Measurements from ENCODE around the gene PCBP3.

PCBP3 gene

GRCh38 chr21:45629046-45629981 is 14.2 kb upstream of the PCBP3 start:
- no peak for DNase-seq (ENCODE audit: low read depth)
- TF ChIP-seq CTCF (IDR thresholded peaks at IDR 0.05; ENCODE audit: low read depth, low read length) (no peak), POLR2A (IDR thresholded peaks at IDR 0.05; ENCODE audit: extremely low read depth, insufficient read length) (no peak), MYC (IDR thresholded peaks at IDR 0.05; ENCODE audit: low read depth, low read length) (no peak), MAX (IDR thresholded peaks at IDR 0.05; ENCODE audit: low read depth, low read length) (no peak)
- H3K4me3 ChIP-seq (ENCODE audit: low read depth, low read length): no peak overlapping the region

- TF ChIP-seq POLR2A (IDR thresholded peaks at IDR 0.05; ENCODE audit: extremely low read depth, insufficient read length) (no peak), MYC (IDR thresholded peaks at IDR 0.05; ENCODE audit: low read depth, low read length) (no peak), CTCF (IDR thresholded peaks at IDR 0.05; ENCODE audit: low read depth, low read length) (no peak), MAX (IDR thresholded peaks at IDR 0.05; ENCODE audit: low read depth, low read length) (no peak)
- H3K4me3 ChIP-seq (ENCODE audit: low read depth, low read length): no peak overlapping the region
- no peak for DNase-seq (ENCODE audit: low read depth)
These were observed 13.3 kb upstream of the PCBP3 start for GRCh38 chr21:45630066-45630694.

- no peak for DNase-seq (ENCODE audit: low read depth)
- H3K4me3 ChIP-seq (ENCODE audit: low read depth, low read length): no peak overlapping the region
- TF ChIP-seq CTCF (IDR thresholded peaks at IDR 0.05; ENCODE audit: low read depth, low read length) (no peak), MAX (IDR thresholded peaks at IDR 0.05; ENCODE audit: low read depth, low read length) (no peak), MYC (IDR thresholded peaks at IDR 0.05; ENCODE audit: low read depth, low read length) (no peak), POLR2A (IDR thresholded peaks at IDR 0.05; ENCODE audit: extremely low read depth, insufficient read length) (no peak)
These were observed 12.6 kb upstream of the PCBP3 start for GRCh38 chr21:45630876-45631275.

GRCh38 chr21:45631540-45631939 is 12.0 kb upstream of the PCBP3 start:
- no peak for DNase-seq (ENCODE audit: low read depth)
- H3K4me3 ChIP-seq (ENCODE audit: low read depth, low read length): no peak overlapping the region
- TF ChIP-seq POLR2A (IDR thresholded peaks at IDR 0.05; ENCODE audit: extremely low read depth, insufficient read length): no peak
- TF ChIP-seq CTCF (IDR thresholded peaks at IDR 0.05; ENCODE audit: low read depth, low read length): no peak
- no peak for TF ChIP-seq MYC (IDR thresholded peaks at IDR 0.05; ENCODE audit: low read depth, low read length)
- no peak for TF ChIP-seq MAX (IDR thresholded peaks at IDR 0.05; ENCODE audit: low read depth, low read length)

- TF ChIP-seq MAX (IDR thresholded peaks at IDR 0.05; ENCODE audit: low read depth, low read length) (no peak), CTCF (IDR thresholded peaks at IDR 0.05; ENCODE audit: low read depth, low read length) (no peak), POLR2A (IDR thresholded peaks at IDR 0.05; ENCODE audit: extremely low read depth, insufficient read length) (no peak), MYC (IDR thresholded peaks at IDR 0.05; ENCODE audit: low read depth, low read length) (no peak)
- no peak overlapping the region for H3K4me3 ChIP-seq (ENCODE audit: low read depth, low read length)
- DNase-seq (ENCODE audit: low read depth): no peak
These were observed 11.4 kb upstream of the PCBP3 start for GRCh38 chr21:45632160-45632559.
